Forelimb muscle (tissue), 1 donor: ENCODE results near the gene POLR2I. TPM values are rescaled to one million over a fixed set of nuclear protein-coding genes. Genes with fewer than 3 reads are reported as not detected.
"Not testable (repeated sequence)": the region's sequence is repeated elsewhere in the genome, so short reads cannot be mapped to it uniquely, and the experiment has no call there.

Source experiments
- DNase-seq: peaks from one replicate; pipeline ENCODE4 v3.0.0-alpha.2; 2013; ENCODE audit warnings: low read depth
- polyA plus RNA-seq: library from polyadenylated mRNA; unstranded; fragments of 120-200 nt; gene quantifications from one replicate; pipeline ENCODE4 v1.2.1, GENCODE V29; 2013; ENCODE audit not compliant: insufficient read length

POLR2I gene
- polyA plus RNA-seq, 1 donor: 42.3 TPM

DNA sequence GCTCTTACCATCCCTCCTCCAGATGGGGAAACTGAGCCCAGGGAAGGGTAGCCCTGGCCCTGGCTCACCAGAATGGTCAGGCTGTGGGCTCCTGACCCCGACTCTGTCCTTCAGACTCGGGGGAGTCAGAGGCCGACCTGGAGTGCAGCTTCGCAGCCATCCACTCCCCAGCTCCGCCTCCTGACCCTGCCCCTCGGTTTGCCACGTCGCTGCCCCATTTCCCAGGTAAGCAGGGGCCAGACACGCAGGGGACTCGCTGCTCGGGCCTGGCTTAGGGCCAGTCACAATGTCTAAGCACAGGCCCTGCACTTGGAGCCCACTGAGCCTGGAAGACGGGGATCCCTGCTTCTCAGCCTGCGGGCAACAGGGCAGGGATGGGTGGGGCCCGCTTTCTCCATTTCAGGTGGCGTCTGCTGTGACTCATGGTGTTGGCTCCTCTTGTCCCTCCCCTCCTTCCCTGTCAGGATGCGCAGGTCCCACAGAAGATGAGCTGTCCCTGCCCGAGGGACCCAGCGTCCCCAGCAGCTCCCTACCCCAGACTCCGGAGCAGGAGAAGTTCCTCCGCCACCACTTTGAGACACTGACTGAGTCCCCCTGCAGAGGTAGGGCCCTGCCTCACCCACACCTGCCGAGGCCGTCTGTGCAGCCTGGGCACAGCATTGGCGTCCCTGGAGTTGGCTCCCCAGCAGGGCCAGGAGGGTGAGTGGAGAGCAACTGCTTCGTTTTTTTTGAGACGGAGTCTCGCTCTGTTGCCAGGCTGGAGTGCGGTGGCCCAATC is 12.9 kb downstream of the POLR2I start:
- no peak for DNase-seq

DNA sequence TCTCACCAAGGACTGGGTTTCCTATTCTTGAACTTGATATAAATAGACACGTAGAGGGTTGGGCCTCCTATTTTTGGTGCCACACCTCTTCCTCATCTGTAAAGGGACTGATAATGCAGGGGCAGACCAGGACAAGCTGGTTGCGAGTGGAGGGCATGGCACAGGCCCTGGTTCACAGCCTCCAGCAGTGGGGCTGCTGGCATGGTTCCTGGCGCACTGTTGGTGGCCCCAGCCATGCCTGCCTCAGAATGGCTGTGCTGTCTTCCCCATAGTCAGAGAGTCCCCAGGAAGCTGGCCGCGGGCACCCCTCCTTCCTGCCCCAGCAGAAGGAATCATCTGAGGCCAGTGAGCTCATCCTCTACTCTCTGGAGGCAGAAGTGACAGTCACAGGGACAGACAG is 14.2 kb downstream of the POLR2I start:
- no peak for DNase-seq

GRCh38 chr19:36099166-36099785 is 15.4 kb downstream of the POLR2I start:
- DNase-seq: no peak

- no peak for DNase-seq
Measured at GRCh38 chr19:36097036-36097435, 17.6 kb downstream of the POLR2I start.

DNA sequence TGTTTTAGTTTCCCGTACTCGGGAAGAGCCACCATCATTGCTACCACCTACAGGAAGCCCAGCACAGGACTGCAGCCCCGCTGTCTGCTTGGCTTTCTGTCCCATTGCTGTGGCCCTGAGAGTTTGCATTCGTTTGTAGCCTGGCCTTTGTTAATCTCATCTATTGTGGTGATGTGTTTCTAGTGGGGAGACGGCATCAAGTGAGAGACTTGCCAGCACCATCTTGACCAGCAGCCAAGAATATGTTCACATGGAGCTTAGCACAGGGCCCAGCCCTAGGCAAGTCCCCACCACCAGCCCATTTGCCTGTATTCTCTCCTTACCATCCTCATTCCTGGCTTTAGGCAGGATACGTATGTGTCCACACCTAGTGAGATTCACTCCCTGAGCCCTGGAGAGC is 21.0 kb downstream of the POLR2I start:
- DNase-seq: no peak

DNA sequence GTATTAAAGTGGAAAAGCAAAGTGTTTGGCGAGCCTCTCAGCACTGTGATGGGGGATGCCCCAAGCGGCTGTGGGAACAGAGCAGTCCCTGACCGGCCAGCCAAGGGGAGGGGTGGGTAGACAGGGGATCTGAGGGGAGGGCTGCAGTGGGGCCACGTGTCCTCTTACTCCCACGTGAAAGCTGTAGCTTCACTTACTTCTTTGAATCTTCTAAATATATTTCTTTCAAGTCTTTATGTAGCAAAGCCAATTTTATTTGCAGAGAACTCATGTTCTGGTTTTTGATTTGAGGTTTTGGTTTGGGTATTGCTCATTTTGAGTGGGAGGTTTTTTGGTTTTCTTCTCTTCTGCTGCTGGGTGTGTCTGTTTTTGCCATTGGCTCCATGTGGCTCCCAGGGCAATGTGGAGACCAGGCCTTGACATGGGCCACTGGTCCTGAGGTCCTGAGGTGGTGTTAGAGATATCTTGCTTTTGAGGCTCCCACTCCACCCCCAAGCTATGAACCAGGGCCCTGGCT is 21.5 kb downstream of the POLR2I start:
- DNase-seq: no peak

DNA sequence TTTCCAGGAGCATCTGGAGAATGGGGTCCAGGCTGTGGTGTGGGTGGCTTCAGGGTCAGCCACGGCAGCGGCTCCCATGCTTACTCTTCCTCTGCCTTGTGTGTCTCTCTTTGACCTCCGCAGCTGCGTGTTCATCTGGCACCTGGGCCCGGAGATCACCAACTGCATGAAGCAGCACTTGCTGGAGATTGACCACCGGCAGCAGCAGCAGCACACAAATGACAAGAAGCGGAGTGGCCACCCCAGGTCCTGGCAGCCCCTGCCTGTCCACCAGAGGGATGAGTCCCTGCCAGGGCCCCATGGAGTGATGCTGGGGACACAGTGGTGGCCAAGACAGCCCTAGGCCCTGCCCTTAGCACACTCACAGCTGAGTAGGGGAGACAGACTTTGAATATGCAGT is 22.1 kb downstream of the POLR2I start:
- DNase-seq: no peak

- DNase-seq: no peak
Measured at GRCh38 chr19:36090910-36091695, 23.6 kb downstream of the POLR2I start.

GRCh38 chr19:36089847-36090246 is 24.8 kb downstream of the POLR2I start:
- no peak for DNase-seq

DNA sequence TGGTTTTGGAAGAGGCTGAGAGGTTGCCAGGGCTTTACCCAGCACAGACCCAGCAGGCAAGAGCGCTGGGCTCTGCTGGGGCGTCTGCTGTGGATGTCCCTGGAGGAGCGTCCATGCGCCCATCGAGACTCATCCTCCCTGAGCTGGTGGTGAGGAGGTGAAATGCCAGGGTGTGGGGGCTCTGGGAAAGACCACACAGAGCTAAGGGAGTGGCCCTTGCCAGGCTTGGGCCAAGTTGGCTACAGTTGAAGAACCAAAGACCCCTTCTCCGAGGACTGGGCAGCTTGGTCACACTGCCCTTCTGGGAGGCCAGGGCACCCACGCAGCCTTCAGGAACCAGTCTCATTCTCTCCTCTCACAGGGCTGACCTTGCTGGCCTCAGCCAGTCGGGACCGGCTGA is 28.3 kb downstream of the POLR2I start:
- DNase-seq: no peak

GRCh38 chr19:36084231-36085009 is 30.3 kb downstream of the POLR2I start:
- DNase-seq: no peak

- no peak for DNase-seq
Measured at GRCh38 chr19:36082916-36083315, 31.8 kb downstream of the POLR2I start.

- DNase-seq: no peak
Measured at GRCh38 chr19:36081894-36082293, 32.8 kb downstream of the POLR2I start.

DNA sequence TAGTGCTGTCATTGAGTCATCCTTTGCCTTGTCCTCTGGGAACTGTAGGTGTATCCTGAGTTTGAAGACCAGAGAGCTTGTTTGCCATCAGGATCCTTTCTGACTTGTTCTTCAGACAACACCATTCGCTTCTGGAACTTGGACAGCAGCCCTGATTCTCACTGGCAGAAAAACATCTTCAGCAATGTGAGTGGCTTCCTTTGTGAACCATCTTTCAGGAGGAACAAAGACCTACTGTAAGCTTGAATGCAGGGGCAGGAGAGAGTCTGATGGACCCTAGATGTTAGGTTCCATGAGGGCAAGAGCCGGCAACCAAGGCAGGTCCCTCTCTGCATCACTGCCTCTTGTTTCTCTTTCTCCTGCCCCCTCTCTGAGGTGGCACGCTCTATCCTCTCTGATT is 33.3 kb downstream of the POLR2I start:
- DNase-seq: no peak

- DNase-seq: no peak
Measured at GRCh38 chr19:36079389-36079945, 35.2 kb downstream of the POLR2I start.

- no peak for DNase-seq
Measured at GRCh38 chr19:36073121-36073876, 41.4 kb downstream of the POLR2I start.

- no peak for DNase-seq
Measured at GRCh38 chr19:36072081-36072480, 42.6 kb downstream of the POLR2I start.

- DNase-seq: not testable (repeated sequence)
Measured at GRCh38 chr19:36068810-36069499, 45.7 kb downstream of the POLR2I start.

- no peak for DNase-seq
Measured at GRCh38 chr19:36067681-36068080, 47.0 kb downstream of the POLR2I start.

DNA sequence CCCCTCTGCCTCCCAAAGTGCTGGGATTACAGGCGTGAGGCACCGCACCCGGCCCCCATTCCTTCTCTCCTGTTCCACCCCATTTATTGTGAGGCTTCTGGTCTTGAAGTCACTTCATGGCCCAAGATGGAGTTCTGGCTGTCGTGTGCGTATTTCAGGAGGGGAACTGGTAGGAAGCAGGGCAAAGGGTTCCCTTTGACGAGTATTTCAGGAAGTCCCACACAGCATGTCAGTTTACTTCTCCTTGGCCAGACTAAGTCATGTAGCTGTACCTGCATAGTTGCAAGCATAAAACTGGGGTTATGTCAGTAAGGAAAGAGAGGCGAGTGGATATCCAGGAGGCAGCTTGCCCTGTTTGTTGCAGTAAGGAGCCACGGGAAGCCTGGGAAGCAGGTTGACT is 49.8 kb downstream of the POLR2I start:
- DNase-seq: no peak
